H1 (cell line): Measurements from ENCODE around the gene DCAF7. TPM values are rescaled to one million over a fixed set of nuclear protein-coding genes. Genes with fewer than 3 reads are reported as not detected.

Experiments used
- CTCF ChIA-PET: fragments of 300-600 bp; sonication (Branson Sonifier 250); formaldehyde crosslinking; loops from one replicate; lab custom pipeline; 2021; ENCODE audit not compliant: partially characterized antibody; lab: Charles Lee
- POLR2A ChIA-PET: fragments of 300-600 bp; sonication (Branson Sonifier 250); formaldehyde crosslinking; loops from one replicate; lab custom pipeline; 2021; ENCODE audit warnings: inconsistent platforms; ENCODE audit not compliant: partially characterized antibody; lab: Charles Lee
- DNase-seq, 2 experiments: peaks; one replicate each; pipeline versions ENCODE4 v3.0.0 to v3.0.0-alpha.2; 2010 to 2022; ENCODE audit warnings: low spot score in 2 of 2, low read depth in 1 of 2, mixed read lengths in 1 of 2
- FAIRE-seq: peaks from 2 replicates; lab custom pipeline; 2011; peaks lifted over from hg19 to GRCh38; lab: Jason Lieb, UNC
- H2AFZ ChIP-seq: 2 replicates; pipeline ENCODE4 v1.8.1; 2012; ENCODE audit warnings: low read length, inconsistent platforms
- H2AK5ac ChIP-seq: 2 replicates; pipeline ENCODE4 v1.6.1; 2013; ENCODE audit warnings: low read depth, low read length
- H2BK120ac ChIP-seq: replicated peaks from 2 replicates; pipeline ENCODE3; 2013; ENCODE audit warnings: low read depth, low read length, inconsistent platforms
- H2BK12ac ChIP-seq: 2 replicates; pipeline ENCODE4 v1.6.1; 2013; ENCODE audit warnings: low read depth, low read length
- H2BK15ac ChIP-seq: 2 replicates; pipeline ENCODE4 v1.6.1; 2013; ENCODE audit warnings: low read length
- H2BK20ac ChIP-seq: 2 replicates; pipeline ENCODE4 v1.6.1; 2013; ENCODE audit warnings: low read length
- H2BK5ac ChIP-seq: 2 replicates; pipeline ENCODE4 v1.6.1; 2013; ENCODE audit warnings: low read depth, low read length
- H3K14ac ChIP-seq: 2 replicates; pipeline ENCODE4 v1.6.1; 2013; ENCODE audit warnings: inconsistent platforms; ENCODE audit not compliant: insufficient read length
- H3K18ac ChIP-seq: 2 replicates; pipeline ENCODE4 v1.6.1; 2013; ENCODE audit warnings: low read length; ENCODE audit errors: extremely low read depth
- H3K23ac ChIP-seq: 2 replicates; pipeline ENCODE4 v1.6.1; 2013; ENCODE audit warnings: inconsistent platforms; ENCODE audit not compliant: insufficient read length
- H3K23me2 ChIP-seq: 2 replicates; pipeline ENCODE4 v1.6.1; 2013; ENCODE audit warnings: low read depth, low read length
- H3K27ac ChIP-seq: 2 replicates; pipeline ENCODE4 v1.6.1; 2011; ENCODE audit warnings: low read depth, low read length, inconsistent platforms
- H3K27me3 ChIP-seq, 4 experiments: replicated peaks in 1 of 4; 1 replicate in 1 of 4; 2 replicates in 3 of 4; pipeline versions ENCODE4 v1.6.1 to v1.8.1; 2011 to 2013; ENCODE audit warnings: low read length in 3 of 4, mild to moderate bottlenecking in 3 of 4, inconsistent platforms in 2 of 4, mixed read lengths in 2 of 4, moderate library complexity in 1 of 4; ENCODE audit not compliant: control insufficient read depth in 3 of 4, insufficient read depth in 3 of 4; ENCODE audit errors: extremely low read depth in 1 of 4
- H3K36me3 ChIP-seq, 4 experiments: 2 replicates each; pipeline versions ENCODE4 v1.6.1 to v1.8.1; 2011 to 2013; ENCODE audit warnings: mild to moderate bottlenecking in 4 of 4, low read length in 3 of 4, moderate library complexity in 2 of 4, control low read depth in 1 of 4, inconsistent platforms in 1 of 4; ENCODE audit not compliant: insufficient read depth in 4 of 4, control insufficient read depth in 2 of 4
- H3K4ac ChIP-seq: replicated peaks from 2 replicates; pipeline ENCODE3; 2013; ENCODE audit warnings: low read length, low read depth, mixed read lengths, inconsistent platforms; ENCODE audit not compliant: insufficient read length
- H3K4me1 ChIP-seq, 4 experiments: replicated peaks in 1 of 4; 1 replicate in 1 of 4; 2 replicates in 3 of 4; pipeline versions ENCODE4 v1.6.1 to v1.8.1; 2011 to 2013; ENCODE audit warnings: low read length in 3 of 4, inconsistent platforms in 2 of 4, mixed read lengths in 1 of 4; ENCODE audit not compliant: insufficient read depth in 4 of 4, control insufficient read depth in 3 of 4
- H3K4me2 ChIP-seq, 2 experiments: 2 replicates each; pipeline versions ENCODE4 v1.6.1 to v1.8.1; 2011 to 2013; ENCODE audit warnings: low read depth in 2 of 2, low read length in 2 of 2, control low read depth in 1 of 2, inconsistent platforms in 1 of 2, mild to moderate bottlenecking in 1 of 2; ENCODE audit not compliant: insufficient read depth in 1 of 2
- H3K4me3 ChIP-seq, 4 experiments: fragments of 200-600, 300-600 bp in 1 of 4; sonication (generic), shearing (Covaris generic), sonication (Bioruptor Twin) in 1 of 4; 2 replicates each; pipeline versions ENCODE4 v1.5.1 to v1.8.1; 2011 to 2016; ENCODE audit warnings: low read length in 4 of 4, low read depth in 3 of 4, control low read depth in 2 of 4, inconsistent platforms in 2 of 4, mild to moderate bottlenecking in 2 of 4, mixed read lengths in 1 of 4, moderate library complexity in 1 of 4; ENCODE audit not compliant: insufficient read depth in 2 of 4; ENCODE audit errors: extremely low read depth in 1 of 4
- H3K56ac ChIP-seq: replicated peaks from 2 replicates; pipeline ENCODE3; 2013; ENCODE audit warnings: low read depth, mild to moderate bottlenecking, mixed read lengths, low read length, inconsistent platforms; ENCODE audit not compliant: insufficient read length
- H3K79me1 ChIP-seq: 2 replicates; pipeline ENCODE4 v1.6.1; 2013; ENCODE audit warnings: low read depth, low read length, control low read depth
- H3K79me2 ChIP-seq, 2 experiments: 2 replicates each; pipeline versions ENCODE4 v1.6.1 to v1.8.1; 2012 to 2013; ENCODE audit warnings: low read length in 2 of 2, mild to moderate bottlenecking in 2 of 2, inconsistent platforms in 1 of 2; ENCODE audit not compliant: insufficient read depth in 2 of 2, control insufficient read depth in 1 of 2
- H3K9ac ChIP-seq, 4 experiments: replicated peaks in 1 of 4; 1 replicate in 1 of 4; 2 replicates in 3 of 4; pipeline versions ENCODE4 v1.6.1 to v1.8.1; 2011 to 2013; ENCODE audit warnings: low read depth in 3 of 4, low read length in 3 of 4, control low read depth in 2 of 4, mild to moderate bottlenecking in 2 of 4, moderate library complexity in 2 of 4, inconsistent platforms in 1 of 4; ENCODE audit errors: extremely low read depth in 1 of 4
- H3K9me3 ChIP-seq, 2 experiments: 2 replicates each; pipeline versions ENCODE4 v1.6.1 to v1.8.1; 2012 to 2013; ENCODE audit warnings: mild to moderate bottlenecking in 2 of 2, moderate library complexity in 2 of 2, control low read depth in 1 of 2, inconsistent platforms in 1 of 2, low read depth in 1 of 2, low read length in 1 of 2, mixed read lengths in 1 of 2; ENCODE audit not compliant: insufficient read depth in 2 of 2
- H4K20me1 ChIP-seq, 2 experiments: replicated peaks in 1 of 2; 2 replicates each; pipeline versions ENCODE3 to v1.8.1; 2011 to 2013; ENCODE audit warnings: inconsistent platforms in 2 of 2, low read length in 2 of 2, mild to moderate bottlenecking in 1 of 2; ENCODE audit not compliant: insufficient read depth in 2 of 2, control insufficient read depth in 1 of 2
- H4K5ac ChIP-seq: 2 replicates; pipeline ENCODE4 v1.6.1; 2013; ENCODE audit warnings: low read length, low read depth, mixed read lengths, inconsistent platforms; ENCODE audit not compliant: insufficient read length
- H4K8ac ChIP-seq: 2 replicates; pipeline ENCODE4 v1.8.0; 2013; ENCODE audit warnings: mild to moderate bottlenecking, moderate library complexity, low read length, inconsistent platforms; ENCODE audit not compliant: insufficient read depth; ENCODE audit errors: extremely low read depth
- H4K91ac ChIP-seq: replicated peaks from 2 replicates; pipeline ENCODE3; 2013; ENCODE audit warnings: low read length, mixed read lengths, inconsistent platforms; ENCODE audit not compliant: insufficient read length
- BACH1 ChIP-seq: IDR thresholded peaks from 2 replicates; pipeline ENCODE4 v1.6.1; 2012; ENCODE audit warnings: low read length, improper control_type of control experiment
- BRCA1 ChIP-seq: IDR thresholded peaks from 2 replicates; pipeline ENCODE4 v1.6.1; 2012; ENCODE audit warnings: low read depth, low read length, improper control_type of control experiment
- CBX5 ChIP-seq: fragments of 300-800, 300-1000 bp; sonication (generic); IDR thresholded peaks from 2 replicates; pipeline ENCODE4 v1.7.1; 2016; ENCODE audit warnings: antibody characterized with exemption, low read length, low read depth
- CTBP2 ChIP-seq: IDR thresholded peaks from 2 replicates; pipeline ENCODE4 v1.7.0; 2011; ENCODE audit warnings: borderline replicate concordance, mild to moderate bottlenecking, moderate library complexity, mixed read lengths, low read length; ENCODE audit not compliant: insufficient read depth, insufficient read length
- EP300 ChIP-seq, 2 experiments: IDR thresholded peaks; 1 replicate in 1 of 2; 2 replicates in 1 of 2; pipeline ENCODE4 v1.6.1; 2011 to 2012; ENCODE audit warnings: low read depth in 2 of 2, low read length in 2 of 2, mild to moderate bottlenecking in 2 of 2, borderline replicate concordance in 1 of 2, inconsistent platforms in 1 of 2, moderate library complexity in 1 of 2
- PHF8 ChIP-seq: fragments of 200-600 bp; sonication (generic); conservative IDR thresholded peaks from 2 replicates; pipeline ENCODE4 v1.7.1; 2012; ENCODE audit warnings: low read depth, mild to moderate bottlenecking, inconsistent platforms, low read length, moderate library complexity
- RFX5 ChIP-seq: IDR thresholded peaks from 2 replicates; pipeline ENCODE4 v1.6.1; 2011; ENCODE audit warnings: low read depth, low read length, improper control_type of control experiment, borderline replicate concordance
- SAP30 ChIP-seq: fragments of 300-600 bp; sonication (generic); IDR thresholded peaks from 2 replicates; pipeline ENCODE4 v1.7.1; 2012; ENCODE audit warnings: low read length, moderate library complexity, mild to moderate bottlenecking, inconsistent platforms; ENCODE audit not compliant: insufficient read depth, insufficient replicate concordance
- TAF7 ChIP-seq: optimal IDR thresholded peaks from 2 replicates; pipeline ENCODE3; 2011; ENCODE audit warnings: low read depth, mild to moderate bottlenecking, inconsistent platforms, low read length, moderate library complexity, borderline replicate concordance
- TBP ChIP-seq: IDR thresholded peaks from 2 replicates; pipeline ENCODE4 v1.6.1; 2011; ENCODE audit warnings: low read depth, low read length, improper control_type of control experiment
- ZNF274 ChIP-seq: IDR thresholded peaks from 2 replicates; pipeline ENCODE4 v1.7.0; 2012; ENCODE audit warnings: low read length, borderline replicate concordance; ENCODE audit errors: extremely low read depth
- WGBS, 2 experiments: shearing (Covaris generic) in 1 of 2; methylation state at CpG; one replicate each; pipeline versions ENCODE4 v1.1.6 to v1.1.7; 2013 to 2015; ENCODE audit warnings: low lambda C conversion rate in 2 of 2, mixed read lengths in 2 of 2, inconsistent platforms in 1 of 2, low coverage in 1 of 2, missing lambda C conversion rate in 1 of 2; ENCODE audit not compliant: insufficient replicate concordance in 2 of 2, insufficient coverage in 1 of 2, insufficient read length in 1 of 2; ENCODE audit errors: extremely low coverage in 1 of 2, missing lambda C conversion rate in 1 of 2; 5-methylcytosine and 5-hydroxymethylcytosine counted together
- polyA plus RNA-seq, 7 experiments: library from polyadenylated mRNA; depleted of rRNA in 3 of 7; stranded (reverse) in 5 of 7; unstranded in 2 of 7; fragments of >200 nt in 5 of 7; fragments of 200-250 nt in 2 of 7; gene quantifications; 1 replicate in 5 of 7; 2 replicates in 1 of 7; 4 replicates in 1 of 7; pipeline versions ENCODE4 v1.2.1 to v1.2.3, GENCODE V29; 2011 to 2013; ENCODE audit warnings: missing spikeins in 2 of 7, mixed read lengths in 2 of 7
- total RNA-seq: library from RNA; stranded (reverse); fragmentation: NEBNext Ultra II Directional; extraction: Animal tissue kit (Norgen Biotek cat#: 25700); gene quantifications from 2 replicates; pipeline ENCODE4 v1.2.1, GENCODE V29; 2021
- TF ChIP-seq, protein P1 (sequence below): IDR thresholded peaks from 2 replicates; pipeline ENCODE4 v1.6.1; 2012; ENCODE audit warnings: low read length, inconsistent platforms

Gene DCAF7
- total and polyA plus RNA-seq, 2 of the 8 experiments (the other 6 are each of a cell fraction or from before 2014, with no cell fraction given): 74.9 to 94.1 TPM

DNA sequence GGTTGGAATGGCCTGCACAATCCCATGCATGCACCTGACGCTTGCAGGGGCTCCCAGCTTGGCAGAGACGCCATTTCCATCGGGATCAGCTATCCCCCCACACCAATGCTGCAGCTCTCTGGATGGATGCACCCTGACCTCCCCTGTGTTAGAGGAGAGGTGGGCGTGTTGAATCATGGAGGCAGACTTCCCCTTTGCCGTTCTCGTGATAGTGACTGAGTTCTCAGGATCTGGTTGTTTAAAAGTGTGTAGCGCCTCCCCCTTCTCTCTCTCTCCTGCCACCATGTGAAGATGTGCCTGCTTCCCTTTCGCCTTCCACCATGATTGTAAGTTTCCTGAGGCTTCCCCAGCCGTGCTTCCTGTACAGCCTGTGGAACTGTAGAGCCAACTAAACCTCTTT lies 44.9 kb upstream of the DCAF7 start:
- Histone ChIP-seq H3K14ac (no peak overlapping the region), H3K27ac (no peak overlapping the region), H3K18ac (no peak overlapping the region), H4K8ac (no peak overlapping the region), H2AK5ac (no peak overlapping the region), H4K91ac (no peak overlapping the region), H3K4me2 (no peak overlapping the region), H3K79me1 (no peaks in the 10 kb centered on the region), H3K4me1 (no peaks in the 10 kb centered on the region), H3K56ac (no peak overlapping the region), H3K79me2 (no peaks in the 10 kb centered on the region), H3K36me3 (no peaks in the 10 kb centered on the region), H2BK12ac (no peak overlapping the region), H2BK120ac (no peak overlapping the region), H2BK5ac (no peak overlapping the region), H4K5ac (no peak overlapping the region), H3K4ac (no peak overlapping the region), H3K9me3 (peaks cover 0 to 4% of the 10 kb centered on the region in 2 experiments; a peak in 1 of 4 replicates), H2AFZ (no peak overlapping the region), H3K27me3 (no peaks in the 10 kb centered on the region), H2BK20ac (no peak overlapping the region), H2BK15ac (no peak overlapping the region), H3K23me2 (no peaks in the 10 kb centered on the region; the same call in 1 of the 2 replicates), H3K4me3 (no peak overlapping the region), H4K20me1 (no peaks in the 10 kb centered on the region), H3K9ac (no peak overlapping the region), H3K23ac (no peak overlapping the region)
- POLR2A ChIA-PET: interaction anchor here (1.2 kb wide), 1 partner anchor 9 kb away, joined by 3 read pairs; no protein-coding TSS in a partner anchor
- CTCF ChIA-PET: interaction anchor here (0.6 to 1.1 kb wide), 5 partner anchors 9 to 171 kb away, joined by 3 to 4 read pairs (median 3); no protein-coding TSS in a partner anchor
- WGBS, 2 experiments: 85% methylated on average over 9 of the region's 9 CpGs; no CpG with 5 or more reads in 1 of the 2 experiments
- DNase-seq: no peak
- no peak for FAIRE-seq
- TF ChIP-seq EP300 (IDR thresholded peaks at IDR 0.05; ENCODE audit: borderline replicate concordance in 1 of 2, low read depth in 2 of 2, low read length in 2 of 2): no peak
- TF ChIP-seq BRCA1: no peak
- TF ChIP-seq ZNF274: no peak
- no peak for TF ChIP-seq TBP
- TF ChIP-seq RFX5: no peak
- TF ChIP-seq PHF8: no peak
- TF ChIP-seq BACH1: no peak
- no peak for TF ChIP-seq CBX5
- TF ChIP-seq, protein P1, sequence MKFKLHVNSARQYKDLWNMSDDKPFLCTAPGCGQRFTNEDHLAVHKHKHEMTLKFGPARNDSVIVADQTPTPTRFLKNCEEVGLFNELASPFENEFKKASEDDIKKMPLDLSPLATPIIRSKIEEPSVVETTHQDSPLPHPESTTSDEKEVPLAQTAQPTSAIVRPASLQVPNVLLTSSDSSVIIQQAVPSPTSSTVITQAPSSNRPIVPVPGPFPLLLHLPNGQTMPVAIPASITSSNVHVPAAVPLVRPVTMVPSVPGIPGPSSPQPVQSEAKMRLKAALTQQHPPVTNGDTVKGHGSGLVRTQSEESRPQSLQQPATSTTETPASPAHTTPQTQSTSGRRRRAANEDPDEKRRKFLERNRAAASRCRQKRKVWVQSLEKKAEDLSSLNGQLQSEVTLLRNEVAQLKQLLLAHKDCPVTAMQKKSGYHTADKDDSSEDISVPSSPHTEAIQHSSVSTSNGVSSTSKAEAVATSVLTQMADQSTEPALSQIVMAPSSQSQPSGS: no peak
- no peak for TF ChIP-seq SAP30
- no peak for TF ChIP-seq CTBP2
- TF ChIP-seq TAF7: no peak
